HG02970 (cell line): ENCODE measurements around the gene SOX18.

Experiments
- ATAC-seq: cut with Tn5 transposase; IDR thresholded peaks from one replicate; pipeline ENCODE4 v1.9.1; 2021; ENCODE audit warnings: mild to moderate bottlenecking, moderate library complexity, moderate number of reproducible peaks; ENCODE audit not compliant: unreplicated experiment, low FRiP score

The SOX18 gene

DNA sequence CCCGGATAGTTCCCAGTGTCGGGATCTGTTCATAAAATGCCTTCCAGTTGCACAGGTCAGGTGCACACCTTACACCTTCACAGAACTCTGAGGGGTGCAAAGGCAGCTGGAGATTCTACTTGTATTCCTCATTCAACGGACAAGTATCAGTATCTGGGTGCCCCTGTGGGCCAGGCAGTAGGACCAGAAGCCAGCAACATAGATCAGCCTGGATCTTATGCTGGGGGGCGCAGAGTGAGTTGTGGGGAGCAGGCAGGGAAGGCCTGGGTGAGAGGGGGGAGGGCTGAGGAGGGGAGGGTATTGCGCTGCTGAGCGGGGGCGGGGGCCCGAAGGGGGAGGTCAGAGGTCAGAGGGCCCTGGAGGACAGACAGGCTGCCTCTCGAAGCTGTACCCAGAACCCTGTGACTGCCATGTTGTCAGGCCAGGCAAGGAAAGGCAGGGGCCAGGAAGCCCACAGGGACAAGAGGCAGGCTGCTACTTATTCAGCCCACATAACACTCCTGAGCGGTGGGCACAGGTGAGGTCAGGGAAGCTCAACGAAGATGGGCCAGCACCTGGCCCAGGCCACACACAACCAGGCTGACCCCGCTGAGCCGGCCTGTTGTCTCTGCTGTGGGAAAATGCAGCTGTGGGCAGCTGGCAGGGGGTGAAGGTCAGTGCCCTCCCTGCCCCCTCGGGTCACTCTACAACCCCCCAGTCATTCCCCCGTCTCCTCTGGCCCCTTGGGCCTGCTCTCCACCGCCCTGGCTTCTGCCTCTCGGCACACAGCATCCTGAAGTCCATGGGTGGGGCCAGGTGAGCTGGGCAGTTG lies 31.6 kb upstream of the SOX18 start:
- ATAC-seq, result no peak

GRCh38 chr20:64080013-64080812 lies 30.8 kb upstream of the SOX18 start, which contains the start of gene OPRL1:
TSS of gene OPRL1 (plus strand) at chr20:64080082. CDS start at chr20:64092721, 12,639 bp downstream.
- ATAC-seq, result no peak

DNA sequence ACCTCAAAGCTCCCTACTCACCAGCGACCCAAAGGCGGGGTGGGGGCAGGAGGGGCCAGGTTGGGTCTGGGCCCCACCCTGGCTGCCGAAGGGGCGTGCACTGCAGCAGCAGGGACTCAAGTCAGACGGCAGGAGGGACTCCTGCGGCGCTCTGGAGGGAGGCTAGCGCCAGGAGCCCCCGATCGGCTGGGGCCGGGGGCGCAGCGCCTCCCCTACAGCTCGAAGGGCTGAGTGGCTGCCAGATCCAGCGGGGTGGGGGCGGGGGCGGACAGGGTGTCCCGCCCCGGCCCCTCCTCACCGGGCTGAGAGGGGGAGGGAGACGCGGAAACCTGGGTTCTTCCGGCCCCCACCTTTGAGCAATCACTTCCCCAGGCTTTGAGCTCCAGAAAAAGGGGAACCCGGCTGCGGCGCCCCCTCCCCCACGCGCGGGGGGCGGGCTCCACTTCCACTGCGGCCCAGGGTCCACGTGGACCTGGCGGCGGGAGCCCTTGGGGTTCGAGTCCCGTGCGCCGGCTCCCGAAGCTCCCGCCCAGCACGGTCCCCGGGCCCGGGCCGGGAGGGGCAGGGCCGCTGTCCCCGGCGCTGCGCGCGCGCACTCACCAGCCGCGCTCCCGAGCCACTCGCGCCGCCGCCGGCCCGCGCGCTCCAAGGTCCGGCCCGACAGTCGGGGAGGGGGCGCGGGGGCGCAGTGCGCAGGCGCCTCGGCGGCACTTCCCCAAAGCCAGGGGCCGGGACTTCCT lies 30.0 kb upstream of the SOX18 start, which contains the start of gene RGS19:
Gene RGS19, minus strand, starts transcription at position 246 of the 740 bp plus-strand sequence. CDS start 2,632 bp downstream, outside the sequence.
- ATAC-seq, result peak; percentile 40

GRCh38 chr20:64078934-64079272 lies 29.5 kb upstream of the SOX18 start:
- ATAC-seq, result no peak

DNA sequence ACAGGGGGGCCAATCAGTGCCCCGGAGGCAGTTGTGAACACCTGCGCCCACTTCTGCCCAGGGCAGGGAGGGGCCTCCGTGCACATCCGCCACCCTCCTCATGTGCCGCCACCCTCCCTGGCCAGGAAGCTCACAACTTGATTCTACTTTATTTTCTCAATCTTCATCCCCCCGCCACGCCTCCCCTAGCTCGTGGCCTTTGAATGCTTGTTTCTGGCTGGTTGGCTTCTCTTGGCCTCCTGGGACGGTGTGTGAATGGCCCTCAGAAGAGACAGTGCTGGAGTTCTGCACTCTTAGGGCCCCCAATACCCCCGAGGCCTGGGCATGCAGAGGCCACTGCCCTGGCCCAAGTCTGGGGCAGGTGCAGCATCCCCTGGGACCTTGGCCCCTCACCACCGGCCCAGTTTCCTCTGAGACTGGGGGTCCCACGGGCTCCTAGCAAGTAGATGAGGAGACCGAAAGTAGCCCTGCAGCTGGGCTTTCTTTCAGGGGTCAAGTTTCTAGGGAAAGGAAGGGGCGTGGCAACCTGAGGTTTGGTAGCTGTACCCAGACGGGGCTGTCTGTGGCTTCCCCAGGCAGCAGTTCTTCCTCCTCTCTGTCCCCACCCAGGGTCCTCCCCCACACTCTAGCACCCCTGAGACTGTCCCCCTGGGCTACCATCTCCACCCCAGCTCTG lies 28.6 kb upstream of the SOX18 start:
- no peak for ATAC-seq

- no peak for ATAC-seq
Measured at GRCh38 chr20:64077541-64077875, 28.1 kb upstream of the SOX18 start.

GRCh38 chr20:64077094-64077493 lies 27.7 kb upstream of the SOX18 start:
- no peak for ATAC-seq

- no peak for ATAC-seq
Measured at GRCh38 chr20:64076061-64076997, 26.9 kb upstream of the SOX18 start.

- ATAC-seq, result no peak
Measured at GRCh38 chr20:64075556-64075955, 26.1 kb upstream of the SOX18 start.

DNA sequence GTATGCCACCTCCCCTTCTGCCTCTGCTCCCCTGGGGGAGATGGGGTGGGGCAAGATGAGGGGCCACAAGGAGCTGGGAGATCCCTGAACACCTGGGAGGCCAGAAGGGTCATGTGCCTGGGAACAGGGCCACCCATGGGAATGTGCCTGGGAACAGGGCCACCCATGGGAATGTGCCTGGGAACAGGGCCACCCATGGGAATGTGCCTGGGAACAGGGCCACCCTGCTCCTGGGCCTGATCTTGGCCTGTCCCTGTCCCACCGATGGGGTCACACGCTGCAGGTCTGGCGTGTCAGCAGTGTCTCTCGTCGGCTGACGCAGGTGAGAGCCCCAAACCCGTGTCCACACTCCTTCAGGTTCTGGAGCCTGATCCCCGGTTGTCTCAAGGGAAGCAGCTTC lies 25.5 kb upstream of the SOX18 start:
- ATAC-seq, result no peak

DNA sequence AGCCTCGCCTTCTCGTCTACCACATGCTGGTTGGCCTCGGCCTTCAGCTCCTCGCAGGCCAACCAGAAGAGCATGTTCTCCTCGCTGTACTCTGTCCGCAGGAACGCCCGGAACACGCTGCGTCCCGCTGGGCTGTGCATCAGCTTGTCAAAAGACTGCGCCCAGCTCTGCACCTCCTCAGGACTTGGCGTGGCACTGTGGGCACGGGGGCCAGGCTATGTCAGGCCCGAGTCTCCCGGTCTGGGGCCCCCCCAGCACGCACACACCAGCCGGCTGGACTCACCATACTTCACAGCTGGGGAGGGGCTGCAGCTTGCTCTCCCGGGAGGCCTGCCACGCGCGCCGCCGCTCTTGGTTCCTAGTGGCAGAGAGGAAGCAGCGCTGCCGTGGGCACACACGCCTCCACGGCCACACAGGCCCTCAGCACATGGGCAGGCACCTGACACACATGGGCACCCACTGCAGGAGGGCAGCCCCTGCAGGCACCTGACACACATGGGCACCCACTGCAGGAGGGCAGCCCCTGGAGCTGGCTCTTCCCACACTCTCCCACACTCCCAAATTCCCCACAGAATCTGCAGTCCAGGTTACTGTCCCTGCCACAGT lies 24.8 kb upstream of the SOX18 start:
- ATAC-seq, result no peak

DNA sequence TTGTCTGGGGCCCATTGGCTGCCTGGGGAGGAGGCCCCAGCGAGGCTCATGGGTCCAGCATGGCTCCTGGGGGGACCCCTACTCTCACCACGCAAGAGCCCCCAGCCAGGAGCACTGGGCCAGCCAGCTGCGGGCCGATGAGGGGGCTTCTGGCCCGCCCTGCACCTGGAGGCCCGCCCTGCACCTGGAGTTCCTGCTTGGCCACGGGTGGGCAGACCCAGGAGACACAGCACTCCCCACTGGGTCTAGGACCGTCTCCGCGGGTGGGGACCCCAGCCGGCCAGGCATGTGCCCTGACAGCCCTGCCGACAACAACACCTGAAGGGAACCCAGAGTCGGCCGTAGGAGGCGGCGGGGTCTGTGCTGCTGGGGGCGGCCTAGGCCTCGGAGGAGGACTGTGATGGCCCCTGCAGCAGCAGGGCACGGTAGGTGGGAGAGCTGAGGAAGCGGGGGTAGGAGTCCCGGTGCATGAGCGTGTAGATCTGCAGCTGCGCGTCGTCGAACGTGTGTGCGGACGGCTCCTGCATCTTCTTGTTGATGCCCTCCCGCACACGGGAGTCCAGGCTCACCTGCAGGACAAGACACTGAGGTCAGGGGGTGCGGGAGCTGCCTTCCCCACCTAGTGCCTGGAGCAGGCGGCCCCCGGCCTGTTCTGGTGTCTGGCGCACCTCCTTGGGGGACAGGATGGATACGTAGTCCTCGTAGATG lies 24.2 kb upstream of the SOX18 start:
- no peak for ATAC-seq

DNA sequence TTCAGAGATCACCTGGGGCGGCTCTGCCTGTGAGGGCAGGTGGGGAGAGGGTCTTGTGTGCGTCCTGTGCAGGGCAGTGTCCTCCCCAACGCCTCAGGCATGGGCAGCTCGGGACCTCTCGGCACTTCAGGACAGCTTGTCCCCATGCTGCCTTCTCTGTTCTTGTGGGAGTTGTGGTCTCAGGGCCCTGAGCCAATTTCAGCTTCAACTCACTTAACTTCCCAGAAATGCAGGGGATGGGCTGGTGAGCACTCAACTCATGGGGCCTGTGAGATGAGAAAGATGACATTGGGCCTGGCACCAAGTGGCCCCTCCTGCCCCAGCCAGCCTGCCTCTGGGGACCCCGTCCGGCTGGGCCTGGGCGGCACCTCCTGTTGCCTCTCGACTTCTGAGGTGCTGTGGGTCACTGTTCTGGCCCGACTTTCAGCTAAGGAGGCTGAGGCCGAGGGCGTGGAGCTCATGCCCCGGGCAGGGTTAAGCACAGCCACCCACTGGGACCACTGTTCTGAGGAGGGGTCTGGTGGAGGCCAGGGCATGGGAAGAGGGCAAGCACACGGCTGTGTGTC lies 23.1 kb upstream of the SOX18 start:
- no peak for ATAC-seq

- no peak for ATAC-seq
Measured at GRCh38 chr20:64071341-64072332, 22.2 kb upstream of the SOX18 start.

- ATAC-seq, result no peak
Measured at GRCh38 chr20:64070244-64070993, 21.0 kb upstream of the SOX18 start.

GRCh38 chr20:64069614-64070243 lies 20.3 kb upstream of the SOX18 start:
- ATAC-seq, result no peak
